HG02763 (cell line): Measurements from ENCODE around the gene NECAB2.

Experiments used
- ATAC-seq: cut with Tn5 transposase; IDR thresholded peaks from one replicate; pipeline ENCODE4 v1.9.1; 2021; ENCODE audit warnings: mild to moderate bottlenecking, moderate library complexity; ENCODE audit not compliant: unreplicated experiment

Gene NECAB2

GRCh38 chr16:84016477-84016876 lies 48.4 kb downstream of the NECAB2 start:
- no peak for ATAC-seq

- no peak for ATAC-seq
Observed at GRCh38 chr16:84018710-84019109, 50.7 kb downstream of the NECAB2 start.

- ATAC-seq = no peak
Observed at GRCh38 chr16:84020353-84020752, 52.3 kb downstream of the NECAB2 start.

GRCh38 chr16:84021488-84021887 lies 53.4 kb downstream of the NECAB2 start:
- ATAC-seq = no peak

GRCh38 chr16:84022644-84023043 lies 54.6 kb downstream of the NECAB2 start:
- ATAC-seq = no peak

- ATAC-seq = no peak
Observed at GRCh38 chr16:84024854-84025253, 56.8 kb downstream of the NECAB2 start.

GRCh38 chr16:84026606-84027005 lies 58.6 kb downstream of the NECAB2 start:
- ATAC-seq = no peak

- no peak for ATAC-seq
Observed at GRCh38 chr16:84027625-84028024, 59.6 kb downstream of the NECAB2 start.

- no peak for ATAC-seq
Observed at GRCh38 chr16:84029297-84030047, 61.4 kb downstream of the NECAB2 start.

GRCh38 chr16:84031556-84031955 lies 63.5 kb downstream of the NECAB2 start:
- no peak for ATAC-seq

- no peak for ATAC-seq
Observed at GRCh38 chr16:84032458-84033178, 64.6 kb downstream of the NECAB2 start.

- no peak for ATAC-seq
Observed at GRCh38 chr16:84033251-84034195, 65.5 kb downstream of the NECAB2 start.

GRCh38 chr16:84034516-84034915 lies 66.5 kb downstream of the NECAB2 start:
- no peak for ATAC-seq

- ATAC-seq = no peak
Observed at GRCh38 chr16:84036131-84036530, 68.1 kb downstream of the NECAB2 start.

- no peak for ATAC-seq
Observed at GRCh38 chr16:84036982-84037425, 69.0 kb downstream of the NECAB2 start.

GRCh38 chr16:84038469-84038868 lies 70.4 kb downstream of the NECAB2 start:
- no peak for ATAC-seq

GRCh38 chr16:84039696-84040095 lies 71.7 kb downstream of the NECAB2 start:
- ATAC-seq = no peak

GRCh38 chr16:84040226-84040822 lies 72.3 kb downstream of the NECAB2 start:
- ATAC-seq = no peak

GRCh38 chr16:84040823-84041820 lies 73.1 kb downstream of the NECAB2 start:
- no peak for ATAC-seq

- ATAC-seq = no peak
Observed at GRCh38 chr16:84041881-84042280, 73.8 kb downstream of the NECAB2 start.
